Measurements from ENCODE around the gene SPOCK2.
"Not testable (repeated sequence)": the region's sequence is repeated elsewhere in the genome, so short reads cannot be mapped to it uniquely, and the experiment has no call there.

The SPOCK2 gene

DNA sequence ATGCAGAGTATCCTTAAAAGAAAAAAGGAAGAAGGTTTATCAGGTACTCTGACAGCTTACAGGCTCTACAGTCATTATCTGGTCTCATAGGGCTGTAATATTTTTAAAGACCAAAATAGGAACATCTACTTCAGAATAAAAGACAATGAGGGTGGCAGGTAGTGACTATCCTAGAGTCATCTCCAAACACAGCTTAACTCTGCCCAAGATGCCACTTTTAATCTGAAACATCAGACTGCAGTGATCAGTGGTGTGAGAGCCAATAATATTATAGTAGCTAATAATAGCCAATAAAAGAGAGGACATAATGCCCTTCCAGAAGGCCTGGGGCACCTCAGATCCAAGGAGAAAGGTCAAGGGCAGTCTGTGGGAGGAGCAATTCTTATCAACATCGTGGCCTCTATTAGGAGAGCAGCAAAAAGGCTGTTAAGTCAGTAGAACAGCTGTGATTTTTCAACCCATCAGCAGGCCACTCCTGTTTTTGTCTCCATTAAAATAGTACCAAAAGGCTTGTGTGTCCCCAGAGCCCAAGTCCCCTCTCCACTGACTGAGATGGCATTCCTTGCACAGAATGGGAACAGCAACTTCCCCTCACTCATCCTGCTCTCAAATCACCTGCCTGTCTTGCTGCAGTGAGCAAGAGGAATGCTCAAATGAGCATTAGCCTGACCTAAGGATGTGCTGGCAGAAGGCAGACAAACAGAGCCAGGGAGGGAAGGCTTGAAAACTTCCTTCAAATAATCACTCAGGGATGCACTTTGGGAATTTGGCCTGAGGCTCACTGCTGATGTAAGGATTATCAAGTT is 20.7 kb upstream of the SPOCK2 start:
- DNase-seq (ENCODE audit: low spot score), result peak; percentile 71
- FAIRE-seq, result peak; percentile 76

DNA sequence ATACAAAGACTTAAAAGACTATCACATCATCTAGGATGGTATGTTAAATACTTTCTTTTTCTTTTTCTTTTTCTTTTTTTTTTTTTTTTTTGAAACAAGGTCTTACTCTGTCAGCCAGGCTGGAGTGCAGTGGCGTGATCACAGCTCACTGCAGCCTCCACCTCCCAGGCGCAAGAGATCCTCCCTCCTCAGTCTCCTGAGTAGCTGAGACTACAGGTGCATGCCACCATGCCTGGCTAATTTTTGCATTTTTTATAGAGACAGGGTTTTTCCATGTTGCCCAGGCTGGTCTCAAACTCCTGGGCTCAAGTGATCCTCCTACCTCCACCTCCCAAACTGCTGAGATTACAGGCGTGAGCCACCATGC is 19.6 kb upstream of the SPOCK2 start:
- not testable (repeated sequence) for DNase-seq (ENCODE audit: low spot score); FAIRE-seq

DNA sequence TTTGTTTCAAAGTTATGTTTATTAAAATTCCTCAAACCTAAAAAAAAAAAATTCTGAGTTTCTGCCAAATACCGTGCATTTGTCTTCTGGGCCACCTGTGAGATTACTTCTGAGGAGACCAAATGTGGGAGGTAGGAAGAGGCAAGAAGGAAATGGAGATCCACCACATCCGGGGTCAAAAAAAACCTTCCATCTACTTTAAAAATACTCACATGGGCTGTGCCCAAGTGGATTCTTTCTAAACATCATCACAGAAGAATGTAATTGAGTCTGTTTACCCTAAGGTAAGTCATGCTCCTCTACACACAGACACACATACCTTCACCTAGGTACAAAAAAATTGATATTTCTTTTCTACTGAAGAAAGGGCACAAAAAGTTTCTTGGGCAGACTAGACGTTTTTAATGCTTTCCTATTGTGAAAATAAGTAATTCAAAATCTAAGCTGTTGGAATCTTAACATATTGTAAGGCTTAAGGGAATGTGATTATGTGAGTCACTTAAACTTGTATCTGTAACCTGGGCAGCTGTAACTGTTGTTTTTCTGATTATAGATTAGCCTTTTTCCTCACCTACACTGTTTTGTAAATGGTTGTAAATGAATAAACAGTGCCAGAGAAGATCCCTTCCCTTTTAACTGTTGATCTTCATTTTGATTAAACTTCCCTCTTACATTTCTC is 19.1 kb upstream of the SPOCK2 start:
- no peak for FAIRE-seq
- DNase-seq (ENCODE audit: low spot score), result peak; percentile 43

DNA sequence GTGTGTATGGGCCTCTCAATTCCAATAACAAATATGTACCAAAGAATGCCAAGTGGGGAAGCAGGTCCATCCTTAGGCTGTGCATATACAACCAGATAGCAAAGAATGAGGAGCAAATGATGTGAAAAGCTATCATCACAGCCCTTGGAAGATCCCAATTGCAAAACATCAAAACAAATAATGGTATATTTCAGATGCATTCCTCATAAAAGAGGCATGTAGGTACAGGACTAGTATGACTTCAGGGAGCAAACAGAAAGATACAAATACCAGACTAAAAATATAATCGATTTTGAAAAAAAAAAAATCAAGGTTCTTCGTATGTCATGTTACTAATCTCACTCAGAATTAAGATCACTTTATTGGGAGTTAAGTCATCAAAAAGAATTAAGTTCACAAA is 18.5 kb upstream of the SPOCK2 start:
- no peak for FAIRE-seq
- DNase-seq (ENCODE audit: low spot score), result no peak

DNA sequence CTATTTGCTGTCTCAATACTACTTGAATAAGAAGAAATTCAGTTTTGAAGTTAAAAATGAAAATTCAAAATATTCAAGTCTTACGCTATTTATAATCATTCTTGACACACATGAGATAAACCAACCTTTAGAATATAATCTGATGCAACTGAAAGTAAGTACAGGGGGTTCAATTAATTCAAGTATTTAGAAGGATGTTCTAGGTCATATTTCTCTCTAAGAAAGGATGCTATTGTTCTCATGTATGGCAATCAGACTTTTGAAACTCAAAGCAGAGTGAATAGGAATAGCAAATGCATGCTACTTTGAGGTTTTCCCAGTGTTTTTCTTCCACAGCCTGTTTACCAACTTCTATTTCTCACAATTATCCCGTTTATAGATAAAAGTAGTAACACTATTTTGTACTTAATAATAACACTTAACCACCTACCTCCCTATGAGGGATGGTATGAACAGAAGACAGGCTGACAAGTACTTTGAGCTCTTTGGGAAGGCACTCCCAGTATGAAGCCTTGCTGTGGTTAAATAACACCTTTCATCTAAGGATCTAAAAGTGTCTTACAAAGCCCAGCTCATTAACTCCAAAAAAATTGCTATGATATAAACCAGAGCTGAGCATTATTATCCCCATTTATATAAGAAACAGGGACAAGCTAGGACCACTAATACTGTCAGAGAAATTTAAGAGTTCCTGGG is 18.0 kb upstream of the SPOCK2 start:
- FAIRE-seq, result no peak
- no peak for DNase-seq (ENCODE audit: low spot score)

DNA sequence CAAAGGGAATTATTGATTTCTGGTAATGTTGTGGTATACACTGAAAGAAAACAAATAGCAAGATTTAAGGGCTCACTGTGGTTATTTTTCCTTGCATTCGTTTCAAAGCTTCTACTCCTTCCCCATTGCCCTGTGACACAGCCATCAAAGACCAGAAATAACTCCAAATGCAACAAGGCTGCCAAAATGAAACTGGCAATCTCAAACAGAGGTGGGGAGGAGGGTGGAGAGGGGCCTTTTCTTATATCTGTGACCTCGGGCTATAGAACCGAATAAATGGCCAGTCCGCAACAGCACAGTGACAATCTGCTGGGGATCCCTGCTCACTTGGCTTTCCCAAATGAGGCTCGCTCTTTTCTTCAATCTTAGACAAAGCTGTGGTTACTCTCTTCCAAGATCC is 17.4 kb upstream of the SPOCK2 start:
- FAIRE-seq, result no peak

DNA sequence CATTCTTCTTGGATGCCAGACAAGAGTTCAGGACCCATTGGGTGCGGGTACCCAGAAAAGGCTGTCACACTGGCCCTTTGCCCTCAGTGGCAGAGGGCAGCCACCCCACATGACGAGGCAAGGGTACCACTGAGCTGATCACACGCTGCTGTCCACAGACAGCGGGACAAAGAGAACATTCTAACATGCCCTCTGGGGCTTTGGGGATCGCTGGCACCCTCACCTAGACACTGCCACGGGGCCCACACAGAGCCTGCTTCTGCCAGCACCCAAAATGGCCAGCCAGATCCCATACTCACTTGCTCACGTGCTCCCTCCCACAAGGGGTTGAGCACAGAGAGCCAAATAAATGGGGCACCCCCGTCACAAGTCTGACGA is 16.7 kb upstream of the SPOCK2 start:
- DNase-seq (ENCODE audit: low spot score) (no peak), FAIRE-seq (no peak)

More for the DNA sequence above, 17.4 kb upstream of the SPOCK2 start:
- no peak for DNase-seq (ENCODE audit: low spot score)

DNA sequence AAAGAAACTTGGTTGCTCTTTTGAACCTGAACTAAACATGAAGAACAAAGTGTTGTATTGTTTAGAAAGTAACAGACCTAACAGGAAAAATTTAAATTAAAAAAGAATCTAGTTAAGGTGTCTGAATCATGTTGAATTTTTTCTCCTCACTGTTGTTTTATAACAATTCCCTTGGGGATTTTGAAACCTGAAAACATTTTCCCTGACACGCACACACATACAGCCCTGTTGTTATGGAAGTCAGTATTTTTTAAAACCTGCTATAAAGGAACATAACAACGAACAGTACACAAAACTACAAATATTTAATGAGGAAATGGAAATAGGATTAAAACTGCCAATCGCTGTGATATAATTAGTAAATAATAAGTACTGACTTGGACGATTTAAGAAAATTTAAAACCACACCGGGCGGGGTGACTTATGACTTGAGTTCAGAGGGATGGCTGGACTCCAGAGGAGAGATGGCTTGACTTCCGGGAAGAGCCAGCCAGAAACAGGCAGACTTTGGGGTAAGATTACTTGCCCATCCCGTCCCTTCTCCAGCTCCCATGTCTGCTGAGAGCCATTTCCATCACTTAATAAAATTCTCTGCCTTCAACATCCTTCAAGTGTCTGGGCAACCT is 16.2 kb upstream of the SPOCK2 start:
- FAIRE-seq (no peak), DNase-seq (ENCODE audit: low spot score) (no peak)

DNA sequence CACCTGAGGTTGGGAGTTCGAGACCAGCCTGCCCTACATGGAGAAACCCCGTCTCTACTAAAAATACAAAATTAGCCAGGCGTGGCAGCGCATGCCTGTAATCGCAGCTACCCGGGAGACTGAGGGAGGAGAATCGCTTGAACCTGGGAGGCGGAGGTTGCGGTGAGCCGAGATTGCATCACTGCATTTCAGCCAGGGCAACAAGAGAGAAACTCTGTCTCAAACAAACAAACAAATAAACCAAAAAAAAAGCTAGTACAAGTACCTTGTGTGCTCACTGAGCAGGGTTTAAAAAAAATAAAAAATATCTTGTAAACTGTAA is 11.2 kb upstream of the SPOCK2 start:
- FAIRE-seq, result no peak
- DNase-seq (ENCODE audit: low spot score), result no peak

DNA sequence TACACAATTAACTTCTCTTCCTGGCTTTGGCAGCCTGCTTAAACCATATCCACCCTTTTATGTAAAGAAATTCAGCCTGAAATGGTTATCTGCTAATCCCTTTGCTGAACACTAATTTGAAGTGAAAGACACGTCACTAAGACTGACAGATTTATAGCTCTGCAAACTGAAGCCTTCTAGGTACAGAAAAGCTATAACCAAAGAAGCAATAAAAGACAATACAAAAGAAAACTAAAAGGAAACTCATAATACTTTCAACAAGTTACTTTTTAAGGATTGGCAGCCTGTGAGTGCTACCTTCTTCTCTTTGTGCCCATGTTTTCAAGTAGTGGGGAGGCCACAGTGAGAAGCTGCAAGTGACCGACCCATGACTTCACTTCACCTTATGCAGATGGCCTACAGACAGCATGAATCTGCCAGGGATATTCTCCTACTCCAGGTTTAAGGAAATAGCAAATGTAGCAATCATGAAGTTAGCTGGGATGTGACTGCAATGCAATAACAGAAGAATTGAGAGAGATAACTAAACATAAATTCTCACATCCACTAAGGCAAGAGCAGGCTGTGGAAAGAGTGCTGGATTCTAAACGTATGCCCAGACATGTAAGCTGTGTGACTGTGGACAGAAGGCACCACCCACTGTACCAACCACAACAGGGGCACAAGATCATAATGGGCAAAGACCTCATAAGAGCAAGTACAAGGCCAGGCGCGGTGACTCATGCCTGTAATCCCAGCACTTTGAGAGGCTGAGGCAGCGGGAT is 10.7 kb upstream of the SPOCK2 start:
- DNase-seq (ENCODE audit: low spot score), result no peak
- no peak for FAIRE-seq

DNA sequence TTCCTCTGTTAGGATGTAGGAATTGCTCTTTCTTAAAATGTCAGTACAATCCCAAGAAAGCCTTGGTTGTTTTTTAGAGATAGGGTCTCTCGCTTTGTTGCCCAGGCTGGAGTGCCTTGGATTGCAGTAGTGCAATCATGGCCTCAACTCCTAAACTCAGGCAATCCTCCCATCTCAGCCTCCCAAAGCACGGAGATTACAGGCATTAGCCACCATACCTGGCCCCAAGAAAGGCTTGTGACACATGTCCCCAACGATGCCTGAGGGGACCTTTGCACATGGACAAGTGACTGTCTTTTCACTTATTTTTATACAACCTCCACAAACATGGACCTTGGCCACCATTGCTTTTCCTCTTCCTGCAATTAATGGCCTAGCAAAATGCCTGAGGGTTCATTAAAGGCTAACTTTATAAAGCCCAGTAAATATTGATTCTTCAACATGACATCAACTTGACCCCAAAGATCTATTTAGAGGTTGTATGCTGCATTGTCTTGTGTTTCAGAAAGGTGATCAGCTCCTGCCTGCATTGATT is 10.0 kb upstream of the SPOCK2 start:
- FAIRE-seq (no peak), DNase-seq (ENCODE audit: low spot score) (no peak)

DNA sequence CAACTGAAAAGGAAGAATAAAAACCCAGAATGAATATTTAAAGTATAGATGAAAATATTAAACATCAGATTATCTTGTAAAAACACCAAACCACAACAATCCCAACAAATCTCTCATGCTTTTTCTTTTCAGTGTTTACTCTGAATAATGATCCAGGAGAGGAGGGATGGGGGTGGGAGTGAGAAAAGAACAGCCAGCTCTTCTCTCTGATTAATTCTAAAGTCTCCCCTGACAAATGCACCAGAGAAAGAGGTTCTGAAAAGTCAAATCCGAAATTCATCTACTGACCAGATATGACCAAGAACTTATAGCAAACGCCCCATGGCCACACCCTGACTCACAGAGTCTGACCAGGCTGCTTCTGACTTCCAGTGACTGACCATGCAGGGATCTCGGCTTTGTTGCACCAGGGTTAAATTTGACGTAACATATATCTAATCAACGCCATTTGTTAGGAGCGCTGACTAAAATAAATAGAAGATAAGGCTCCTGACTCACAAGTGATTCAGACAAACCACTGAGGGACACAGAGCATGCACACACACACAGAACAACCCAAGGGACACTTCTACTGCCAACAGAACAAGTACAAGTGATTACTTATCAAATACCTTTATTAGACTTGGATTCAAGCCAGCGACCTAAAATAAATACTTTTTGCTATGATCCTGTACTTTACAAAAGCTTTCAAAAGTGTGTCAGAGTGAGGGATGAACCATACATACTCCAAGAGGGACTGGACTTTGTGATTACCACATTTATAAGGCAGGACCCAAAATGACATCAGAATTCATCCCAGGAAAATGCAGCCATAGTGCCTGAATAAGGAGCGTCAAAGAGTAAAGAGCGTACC is 9.3 kb upstream of the SPOCK2 start:
- FAIRE-seq (peak; percentile 91), DNase-seq (ENCODE audit: low spot score) (peak; percentile 98)

DNA sequence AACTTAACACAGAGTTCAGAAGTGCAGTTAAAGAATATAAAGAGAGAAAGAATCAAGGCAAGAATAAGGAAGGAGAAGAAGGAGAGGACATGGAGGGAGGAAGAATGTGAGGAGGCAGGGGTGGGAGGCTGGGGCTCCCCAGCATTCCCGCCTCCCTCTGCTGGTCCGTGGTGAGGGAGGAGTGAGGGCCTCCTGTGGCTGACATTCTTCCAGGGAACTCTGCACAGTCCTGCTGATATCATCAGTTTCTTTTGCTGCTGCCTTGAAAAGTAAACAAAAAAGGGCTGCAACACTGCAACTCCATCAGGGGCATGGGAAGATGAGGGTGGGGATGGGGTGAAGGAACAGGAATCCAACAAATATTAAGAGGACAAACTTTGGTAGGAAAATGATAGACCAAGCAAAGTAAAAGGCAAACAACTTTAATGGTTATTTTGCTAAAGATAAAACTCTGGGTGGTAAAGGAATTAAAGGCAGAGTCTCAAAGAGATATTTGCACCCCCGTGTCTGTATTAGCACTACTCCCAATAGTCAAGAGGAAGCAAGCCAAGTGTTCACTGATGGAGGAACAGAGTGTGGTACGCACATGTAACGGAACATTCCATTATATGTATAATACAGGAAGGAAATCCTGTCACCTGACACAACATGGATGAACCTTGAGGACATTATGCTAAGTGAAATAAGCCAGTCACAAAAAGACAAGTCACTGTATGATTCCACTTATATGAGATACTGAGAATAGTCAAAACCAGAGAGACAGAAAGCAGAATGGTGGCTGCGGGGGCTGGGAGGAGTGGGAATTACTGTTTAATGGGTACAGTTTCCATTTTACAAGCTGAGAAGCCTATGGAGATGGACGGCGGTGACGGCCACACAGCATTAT is 8.0 kb upstream of the SPOCK2 start:
- FAIRE-seq, result no peak
- peak; percentile 39 for DNase-seq (ENCODE audit: low spot score)

DNA sequence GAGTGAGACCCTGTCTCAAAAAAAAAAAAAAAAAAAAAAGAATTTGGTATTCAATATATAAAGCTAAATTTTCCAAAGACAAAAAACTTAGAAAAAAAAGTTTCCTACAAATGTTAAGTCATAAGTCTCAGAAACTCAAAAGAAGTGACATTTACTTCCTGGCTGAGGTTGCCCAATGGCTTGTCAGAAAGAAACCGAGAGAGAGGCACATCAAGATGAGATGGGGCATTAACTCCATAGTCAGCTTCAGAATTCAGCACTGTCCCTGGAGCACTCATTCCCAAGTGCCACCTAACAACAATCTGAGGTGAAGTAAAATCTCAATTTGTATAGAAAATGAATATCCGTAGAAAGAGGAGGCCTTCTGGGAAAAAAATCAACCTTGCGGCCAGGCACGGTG is 6.8 kb upstream of the SPOCK2 start:
- DNase-seq (ENCODE audit: low spot score) (no peak), FAIRE-seq (no peak)

DNA sequence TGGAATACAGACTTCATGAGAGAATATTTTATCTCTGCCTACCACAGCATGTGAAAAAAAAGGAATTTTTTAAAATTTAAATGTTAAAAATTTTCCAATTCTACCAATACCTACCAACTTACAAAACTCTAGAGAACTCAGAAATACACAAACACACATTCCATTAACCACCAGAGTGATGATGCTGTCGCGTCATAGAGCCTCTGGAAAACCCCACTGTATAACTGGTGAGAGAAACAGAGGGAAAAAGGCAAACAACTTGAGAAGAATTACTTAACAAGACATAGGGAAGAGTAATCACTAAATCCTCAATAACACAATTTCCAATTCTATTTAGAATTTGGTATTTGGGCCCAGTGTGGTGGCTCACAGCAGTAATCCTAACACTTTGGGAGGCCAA is 6.2 kb upstream of the SPOCK2 start:
- no peak for FAIRE-seq
- DNase-seq (ENCODE audit: low spot score), result no peak

DNA sequence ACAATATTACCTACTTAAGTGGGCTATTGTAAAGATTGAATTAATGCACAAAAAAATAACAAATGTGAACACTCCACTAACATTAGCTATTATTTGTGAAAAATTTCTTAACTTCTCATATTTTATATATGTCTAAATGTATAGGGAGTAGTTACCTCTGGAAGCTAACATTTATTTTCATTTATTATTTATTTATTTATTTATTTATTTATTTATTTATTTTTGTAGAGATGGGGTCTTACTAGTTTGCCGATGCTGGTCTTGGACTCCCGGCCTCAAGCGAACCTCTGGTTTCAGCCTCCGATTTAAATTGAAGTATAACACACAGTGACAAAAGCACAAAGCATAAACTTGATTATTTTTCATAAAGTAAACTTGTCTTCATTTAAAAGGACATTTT is 5.1 kb upstream of the SPOCK2 start:
- FAIRE-seq, result no peak
- no peak for DNase-seq (ENCODE audit: low spot score)

DNA sequence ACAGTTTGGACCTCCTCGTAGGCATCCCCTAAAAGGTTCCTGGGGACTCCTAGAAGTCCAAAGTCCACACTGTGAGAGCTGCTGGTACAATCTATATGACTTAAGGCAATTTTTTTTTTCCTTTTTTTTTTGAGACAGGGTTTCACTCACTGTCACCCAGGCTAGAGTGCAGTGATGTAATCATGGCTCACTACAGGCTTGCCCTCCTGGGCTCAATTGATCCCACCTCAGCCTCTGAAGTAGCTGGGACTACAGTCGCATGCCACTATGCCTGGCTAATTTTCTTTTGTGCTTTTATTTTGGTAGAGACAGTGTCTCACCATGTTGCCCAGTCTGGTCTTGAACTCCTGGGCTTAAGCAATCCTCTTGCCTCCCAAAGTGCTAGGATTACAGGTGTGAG is 4.6 kb upstream of the SPOCK2 start:
- no peak for FAIRE-seq
- no peak for DNase-seq (ENCODE audit: low spot score)

DNA sequence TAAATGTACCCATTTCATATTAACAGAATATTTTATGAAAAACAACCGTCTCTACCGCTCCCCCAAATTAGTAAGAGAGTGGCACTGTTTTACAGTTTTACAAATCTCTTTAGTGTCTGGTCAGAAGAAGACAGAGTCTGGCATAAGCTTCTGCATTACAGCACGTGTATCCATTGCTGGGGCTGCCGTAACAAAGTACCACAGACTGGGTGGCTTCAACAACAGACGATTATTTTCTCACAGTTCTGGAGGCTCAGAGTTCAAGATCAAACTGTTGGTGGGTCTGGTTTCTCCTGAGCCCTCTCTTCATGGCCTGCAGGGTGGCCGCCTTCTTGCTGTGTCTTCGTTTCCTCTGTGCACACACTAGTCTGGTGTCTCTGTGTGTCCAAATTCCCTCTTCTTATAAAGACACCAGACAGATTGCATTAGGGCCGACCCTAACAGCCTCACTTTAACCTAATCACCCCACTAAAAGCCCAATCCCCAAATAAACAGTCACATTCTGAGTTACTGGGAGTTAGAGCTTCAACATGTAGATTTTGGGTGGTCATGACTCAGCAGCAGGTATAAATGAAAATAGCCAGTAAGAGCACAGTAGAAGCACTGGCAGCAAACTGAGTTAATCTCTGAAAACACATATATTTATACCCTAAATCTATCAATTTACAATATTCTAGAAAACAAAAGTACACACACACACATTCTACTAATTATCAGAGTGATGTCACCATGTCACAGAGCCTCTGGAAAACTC is 4.0 kb upstream of the SPOCK2 start:
- no peak for DNase-seq (ENCODE audit: low spot score)

DNA sequence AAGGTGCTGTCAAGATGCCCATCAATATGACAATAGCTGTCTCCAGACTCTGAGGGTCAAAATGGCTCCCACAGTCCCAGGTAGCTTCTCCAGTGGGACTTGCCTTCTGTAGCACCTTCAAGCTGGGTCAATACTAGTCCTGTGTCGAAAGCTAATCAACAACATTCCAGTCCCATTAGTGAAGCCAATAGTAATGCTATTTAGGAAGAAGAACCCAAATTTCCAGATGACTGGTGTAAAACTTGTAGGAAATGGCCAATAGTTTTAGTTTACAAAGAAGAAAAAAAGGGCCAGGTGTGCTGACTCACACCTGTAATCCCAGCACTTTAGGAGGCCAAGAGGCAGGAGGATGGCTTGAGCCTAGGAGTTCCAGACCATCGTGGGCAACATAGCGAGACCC is 2.0 kb upstream of the SPOCK2 start:
- DNase-seq (ENCODE audit: low spot score) (no peak), FAIRE-seq (no peak)

More for the DNA sequence above, 4.0 kb upstream of the SPOCK2 start:
- FAIRE-seq, result no peak

Measured in RCC 7860 (cell line).